ENCODE data around the gene ATF7. TPM values are rescaled to one million over a fixed set of nuclear protein-coding genes. Genes with fewer than 3 reads are reported as not detected.
"Not testable (repeated sequence)": the region's sequence is repeated elsewhere in the genome, so short reads cannot be mapped to it uniquely, and the experiment has no call there.

The ATF7 gene
- polyA plus RNA-seq, 1 experiment = 27.1 TPM

DNA sequence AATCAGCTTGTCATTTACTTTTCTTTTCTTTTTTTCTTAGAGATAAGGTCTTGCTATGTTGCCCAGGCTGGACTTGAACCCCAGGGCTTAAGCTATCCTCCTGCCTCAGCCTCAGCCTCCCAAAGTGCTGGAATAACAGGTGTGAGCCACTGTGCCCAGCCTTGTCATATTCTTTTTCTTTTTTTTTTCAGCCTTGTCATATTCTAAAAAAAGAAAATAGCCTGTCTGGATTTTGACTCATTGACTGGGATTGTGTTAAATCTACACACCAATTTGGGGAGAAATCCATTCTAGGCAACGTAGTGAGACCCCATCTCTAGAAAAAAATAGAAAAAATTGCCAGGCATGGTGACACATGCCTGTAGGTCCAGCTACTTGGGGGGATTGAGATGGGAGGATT is 25.6 kb upstream of the ATF7 start:
- Histone ChIP-seq H3K27me3 (ENCODE audit: control insufficient read depth, insufficient read depth, low read length) (no peaks in the 10 kb centered on the region), H3K27ac (ENCODE audit: low read depth, low read length) (no peak overlapping the region), H3K9me3 (ENCODE audit: control insufficient read depth, insufficient read depth, low read length) (no peaks in the 10 kb centered on the region), H3K4me3 (ENCODE audit: low read depth, low read length) (no peak overlapping the region)
- DNase-seq (ENCODE audit: low read depth, low spot score) = no peak
- ChIA-PET CTCF (no interaction called here), POLR2A (no interaction called here)
- TF ChIP-seq, protein P1, sequence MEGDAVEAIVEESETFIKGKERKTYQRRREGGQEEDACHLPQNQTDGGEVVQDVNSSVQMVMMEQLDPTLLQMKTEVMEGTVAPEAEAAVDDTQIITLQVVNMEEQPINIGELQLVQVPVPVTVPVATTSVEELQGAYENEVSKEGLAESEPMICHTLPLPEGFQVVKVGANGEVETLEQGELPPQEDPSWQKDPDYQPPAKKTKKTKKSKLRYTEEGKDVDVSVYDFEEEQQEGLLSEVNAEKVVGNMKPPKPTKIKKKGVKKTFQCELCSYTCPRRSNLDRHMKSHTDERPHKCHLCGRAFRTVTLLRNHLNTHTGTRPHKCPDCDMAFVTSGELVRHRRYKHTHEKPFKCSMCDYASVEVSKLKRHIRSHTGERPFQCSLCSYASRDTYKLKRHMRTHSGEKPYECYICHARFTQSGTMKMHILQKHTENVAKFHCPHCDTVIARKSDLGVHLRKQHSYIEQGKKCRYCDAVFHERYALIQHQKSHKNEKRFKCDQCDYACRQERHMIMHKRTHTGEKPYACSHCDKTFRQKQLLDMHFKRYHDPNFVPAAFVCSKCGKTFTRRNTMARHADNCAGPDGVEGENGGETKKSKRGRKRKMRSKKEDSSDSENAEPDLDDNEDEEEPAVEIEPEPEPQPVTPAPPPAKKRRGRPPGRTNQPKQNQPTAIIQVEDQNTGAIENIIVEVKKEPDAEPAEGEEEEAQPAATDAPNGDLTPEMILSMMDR (IDR thresholded peaks at IDR 0.05; ENCODE audit: low read depth, low read length) = no peak

DNA sequence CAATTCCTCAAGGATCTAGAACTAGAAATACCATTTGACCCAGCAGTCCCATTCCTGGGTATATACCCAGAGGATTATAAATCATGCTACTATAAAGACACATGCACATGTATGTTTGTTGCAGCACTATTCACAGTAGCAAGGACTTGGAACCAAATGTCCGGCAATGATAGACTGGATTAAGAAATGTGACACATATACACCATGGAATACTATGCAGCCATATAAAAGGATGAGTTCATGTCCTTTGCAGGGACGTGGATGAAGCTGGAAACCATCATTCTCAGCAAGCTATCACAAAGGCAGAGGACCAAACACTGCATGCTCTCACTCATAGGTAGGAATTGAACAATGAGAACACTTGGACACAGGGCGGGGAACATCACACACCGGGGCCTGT is 20.1 kb upstream of the ATF7 start:
- H3K9me3 ChIP-seq (ENCODE audit: control insufficient read depth, insufficient read depth, low read length); H3K27me3 ChIP-seq (ENCODE audit: control insufficient read depth, insufficient read depth, low read length); CTCF ChIA-PET; POLR2A ChIA-PET; H3K27ac ChIP-seq (ENCODE audit: low read depth, low read length); DNase-seq (ENCODE audit: low read depth, low spot score); H3K4me3 ChIP-seq (ENCODE audit: low read depth, low read length): not testable (repeated sequence)

DNA sequence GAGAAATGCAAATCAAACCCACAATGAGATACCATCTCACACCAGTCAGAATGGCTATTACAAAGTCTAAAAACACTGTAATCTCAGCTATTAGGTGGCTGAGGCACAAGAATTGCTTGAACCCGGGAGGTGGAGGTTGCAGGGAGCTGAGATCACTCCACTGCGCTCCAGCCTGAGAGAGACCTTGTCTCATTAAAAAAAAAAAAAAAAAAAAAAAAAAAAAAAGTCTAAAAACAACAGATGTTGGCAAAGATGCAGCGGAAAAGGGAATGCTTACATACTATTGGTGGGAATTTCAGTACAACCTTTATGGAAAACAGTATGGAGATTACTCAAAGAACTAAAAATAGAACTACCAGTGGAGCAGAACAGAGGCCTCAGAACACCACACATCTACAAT is 19.0 kb upstream of the ATF7 start:
- ChIA-PET POLR2A (no interaction called here), CTCF (interaction anchor here (0.6 kb wide), 1 partner anchor 57 kb away, joined by 3 read pairs; no protein-coding TSS in a partner anchor)
- no peak for DNase-seq (ENCODE audit: low read depth, low spot score)
- TF ChIP-seq, protein P1 (IDR thresholded peaks at IDR 0.05; ENCODE audit: low read depth, low read length) = no peak
- H3K27me3 ChIP-seq (ENCODE audit: control insufficient read depth, insufficient read depth, low read length) = no peaks in the 10 kb centered on the region
- no peaks in the 10 kb centered on the region for H3K9me3 ChIP-seq (ENCODE audit: control insufficient read depth, insufficient read depth, low read length)
- no peak overlapping the region for H3K4me3 ChIP-seq (ENCODE audit: low read depth, low read length)
- H3K27ac ChIP-seq (ENCODE audit: low read depth, low read length) = no peak overlapping the region

DNA sequence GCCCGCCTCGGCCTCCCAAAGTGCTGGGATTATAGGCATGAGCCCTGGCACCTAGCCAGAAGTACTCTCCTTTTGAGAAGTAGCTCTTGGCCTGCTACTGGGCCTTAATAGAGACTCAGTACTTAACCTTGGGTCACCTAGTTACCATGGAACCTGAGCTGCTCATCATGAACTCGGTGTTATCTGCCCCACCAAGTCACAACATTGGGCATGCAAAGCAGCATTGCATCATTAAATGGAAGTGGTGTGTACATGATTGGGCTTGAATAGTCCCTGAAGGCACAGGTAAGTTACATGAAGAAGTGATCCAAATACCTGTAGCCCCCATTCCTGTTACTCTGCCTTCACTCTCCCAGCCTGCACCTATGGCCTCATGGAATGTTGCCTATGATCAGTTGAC is 18.0 kb upstream of the ATF7 start:
- no peaks in the 10 kb centered on the region for H3K9me3 ChIP-seq (ENCODE audit: control insufficient read depth, insufficient read depth, low read length)
- H3K27ac ChIP-seq (ENCODE audit: low read depth, low read length) = no peak overlapping the region
- ChIA-PET POLR2A (no interaction called here), CTCF (no interaction called here)
- H3K27me3 ChIP-seq (ENCODE audit: control insufficient read depth, insufficient read depth, low read length) = no peaks in the 10 kb centered on the region
- no peak for DNase-seq (ENCODE audit: low read depth, low spot score)
- TF ChIP-seq, protein P1 (IDR thresholded peaks at IDR 0.05; ENCODE audit: low read depth, low read length) = no peak
- no peak overlapping the region for H3K4me3 ChIP-seq (ENCODE audit: low read depth, low read length)

DNA sequence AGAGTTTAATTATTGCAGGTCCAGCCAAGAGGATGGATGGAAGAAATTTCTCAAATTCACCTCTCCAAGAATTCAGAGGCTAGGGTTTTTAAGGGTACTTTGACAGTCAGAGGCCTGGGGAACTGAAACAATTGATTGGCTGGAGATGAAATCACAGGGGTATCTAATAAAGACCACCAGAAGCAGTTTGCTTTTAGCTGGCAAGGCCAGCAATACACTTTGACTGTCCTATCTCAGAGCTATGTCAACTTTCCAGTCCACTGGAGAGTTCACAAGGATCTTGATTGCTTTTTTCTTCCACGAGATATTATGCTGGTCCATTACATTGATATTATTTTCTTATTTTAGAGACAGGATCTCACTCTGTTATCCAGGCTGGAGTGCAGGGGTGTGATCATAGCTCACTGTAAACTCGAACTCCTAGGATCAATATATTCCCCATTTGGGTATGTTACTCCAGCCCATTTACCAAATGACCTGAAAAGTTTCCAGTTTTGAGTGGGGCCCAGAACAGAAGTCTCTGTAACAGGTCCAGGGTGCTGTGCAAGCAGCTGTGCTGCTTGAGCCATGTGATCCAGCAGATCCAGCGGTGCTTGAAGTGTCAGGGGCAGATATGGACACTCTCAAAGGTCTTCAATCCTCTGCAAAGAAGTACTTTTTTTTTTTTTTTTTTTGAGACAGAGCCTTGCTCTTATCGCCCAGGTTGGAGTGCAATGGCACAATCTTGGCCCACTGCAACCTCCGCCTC is 17.2 kb upstream of the ATF7 start:
- H3K27ac ChIP-seq (ENCODE audit: low read depth, low read length) = no peak overlapping the region
- TF ChIP-seq, protein P1 (IDR thresholded peaks at IDR 0.05; ENCODE audit: low read depth, low read length) = no peak
- no peaks in the 10 kb centered on the region for H3K9me3 ChIP-seq (ENCODE audit: control insufficient read depth, insufficient read depth, low read length)
- DNase-seq (ENCODE audit: low read depth, low spot score) = no peak
- no peak overlapping the region for H3K4me3 ChIP-seq (ENCODE audit: low read depth, low read length)
- no peaks in the 10 kb centered on the region for H3K27me3 ChIP-seq (ENCODE audit: control insufficient read depth, insufficient read depth, low read length)
- POLR2A ChIA-PET = no interaction called here
- CTCF ChIA-PET = interaction anchor here (0.5 kb wide), 1 partner anchor 13 kb away, joined by 5 read pairs; no protein-coding TSS in a partner anchor
